Measurements from ENCODE around the gene RDH11.

The RDH11 gene

DNA sequence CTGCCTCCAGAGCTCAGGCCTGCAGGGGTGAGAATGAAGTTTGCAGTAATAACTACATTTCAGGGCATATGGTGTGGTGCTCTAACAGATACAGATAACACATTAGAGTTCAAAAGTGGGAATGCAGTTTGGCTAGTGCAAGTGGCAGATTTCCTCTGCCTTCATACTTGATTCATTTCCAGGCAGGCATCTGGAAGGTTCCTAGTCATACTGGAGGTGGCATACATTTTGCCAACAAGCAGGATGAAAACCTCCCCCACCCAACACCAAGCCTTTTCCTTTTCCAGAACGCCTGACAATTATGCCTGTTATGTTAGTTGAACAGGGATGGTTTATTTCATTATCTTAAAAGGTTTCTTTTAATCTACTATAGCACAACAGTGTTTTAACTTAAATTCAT is 45.4 kb downstream of the RDH11 start:
- no peak for DNase-seq (ENCODE audit: low read depth, low spot score)

DNA sequence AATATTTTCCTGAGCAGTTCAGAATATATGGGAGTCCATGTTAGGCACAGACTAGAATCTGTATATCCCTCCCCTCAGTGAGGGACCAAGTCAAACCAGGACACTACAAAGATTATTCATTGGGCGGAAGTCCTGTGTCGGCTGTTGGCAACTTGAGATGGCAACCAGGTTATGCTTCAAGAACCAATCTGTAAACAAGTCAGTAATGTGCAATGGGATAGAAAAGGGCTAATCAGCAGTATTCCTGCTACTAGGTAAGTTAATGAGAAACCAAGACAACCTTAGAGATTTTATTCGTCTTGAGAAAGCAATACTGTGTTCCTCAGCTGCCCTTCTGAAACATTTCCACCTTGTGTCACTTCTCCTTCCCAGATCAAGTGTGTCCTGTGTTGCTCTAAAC is 49.4 kb downstream of the RDH11 start:
- no peak for DNase-seq (ENCODE audit: low read depth, low spot score)

DNA sequence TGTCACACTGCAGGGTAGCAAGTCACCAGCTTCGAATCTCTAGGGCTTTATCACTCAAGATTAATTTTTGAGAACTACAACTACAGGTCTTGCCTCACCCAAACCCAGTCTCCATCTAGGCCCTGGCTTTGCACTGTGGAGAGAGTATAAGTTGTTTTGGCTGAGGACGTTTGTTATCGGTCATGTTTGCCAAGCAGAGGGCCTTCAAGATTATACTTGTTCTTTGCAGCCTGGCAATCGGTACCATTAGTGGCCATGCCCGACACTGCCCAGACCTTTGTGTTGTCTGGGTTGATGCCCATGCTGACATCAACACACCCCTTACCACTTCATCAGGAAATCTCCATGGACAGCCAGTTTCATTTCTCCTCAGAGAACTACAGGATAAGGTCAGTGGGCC is 50.1 kb downstream of the RDH11 start:
- DNase-seq (ENCODE audit: low read depth, low spot score) = no peak

DNA sequence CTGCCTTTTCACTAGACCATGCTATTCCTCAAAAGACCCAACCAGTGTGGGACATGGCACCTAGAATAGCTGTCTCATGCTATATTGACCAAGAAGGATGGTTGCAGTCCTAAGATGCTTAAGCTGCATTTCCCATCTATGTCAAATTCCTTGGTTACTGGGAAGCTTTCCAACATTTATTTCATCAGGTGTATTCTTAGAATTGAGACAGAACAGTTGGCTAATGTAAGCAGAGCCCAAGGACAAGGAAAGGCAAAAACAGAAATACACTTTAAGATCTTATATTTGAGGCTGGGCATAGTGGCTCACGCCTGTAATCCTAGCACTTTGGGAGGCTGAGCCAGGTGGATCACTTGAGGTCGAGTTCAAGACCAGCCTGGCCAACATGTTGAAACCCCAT is 51.1 kb downstream of the RDH11 start:
- no peak for DNase-seq (ENCODE audit: low read depth, low spot score)

DNA sequence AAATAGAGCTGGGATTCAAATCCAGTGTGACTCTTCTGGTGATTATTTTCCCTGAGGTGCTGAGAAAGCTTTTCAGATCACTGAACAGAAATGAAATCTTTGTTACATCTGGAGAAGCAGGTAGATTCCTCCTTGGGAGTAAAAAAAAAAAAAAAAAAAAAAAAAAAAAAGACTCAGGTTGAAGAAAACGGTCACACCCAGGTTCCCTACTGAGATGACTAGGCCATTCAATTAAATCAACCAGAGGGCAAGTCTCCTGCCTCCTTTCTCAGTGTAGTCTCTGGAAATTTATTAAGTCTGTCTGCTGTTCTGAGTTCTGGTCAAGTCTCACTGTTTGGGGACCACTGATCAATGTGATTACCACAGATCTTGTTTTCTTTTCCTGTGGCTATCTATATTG is 51.9 kb downstream of the RDH11 start:
- DNase-seq (ENCODE audit: low read depth, low spot score) = no peak

DNA sequence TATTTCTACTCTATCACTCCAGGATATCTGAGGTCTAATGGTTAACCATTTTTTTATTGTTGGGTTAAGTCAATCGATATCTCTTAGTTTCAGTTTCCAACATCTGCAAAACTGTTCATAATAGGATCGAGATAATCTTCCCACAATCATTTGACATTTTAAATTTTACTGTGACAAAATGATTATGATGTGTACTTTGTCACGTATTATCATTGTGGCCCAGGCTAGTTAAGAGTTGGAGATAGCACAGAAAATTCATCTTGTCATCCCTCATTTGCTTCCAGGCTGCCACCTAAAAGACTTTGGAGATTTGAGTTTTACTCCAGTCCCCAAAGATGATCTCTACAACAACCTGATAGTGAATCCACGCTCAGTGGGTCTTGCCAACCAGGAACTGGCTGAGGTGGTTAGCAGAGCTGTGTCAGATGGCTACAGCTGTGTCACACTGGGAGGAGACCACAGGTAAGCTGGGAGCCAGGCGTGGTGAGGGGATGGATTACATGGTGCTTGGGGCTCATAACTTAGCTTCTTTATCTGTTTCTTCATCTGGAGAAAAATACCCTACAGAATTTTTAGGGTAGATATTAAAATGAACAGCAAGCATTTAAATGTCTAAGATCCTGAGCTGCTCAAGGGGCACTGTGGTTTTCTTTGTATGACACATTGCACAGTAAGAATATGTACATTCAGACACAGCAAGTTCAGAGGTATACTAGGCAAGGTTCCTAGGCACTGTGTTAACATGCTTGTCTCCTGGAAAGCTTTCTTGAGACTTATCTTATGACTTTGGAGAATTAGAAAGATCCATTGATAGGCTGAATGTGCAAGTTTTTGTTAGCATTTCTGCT is 53.4 kb downstream of the RDH11 start:
- no peak for DNase-seq (ENCODE audit: low read depth, low spot score)

DNA sequence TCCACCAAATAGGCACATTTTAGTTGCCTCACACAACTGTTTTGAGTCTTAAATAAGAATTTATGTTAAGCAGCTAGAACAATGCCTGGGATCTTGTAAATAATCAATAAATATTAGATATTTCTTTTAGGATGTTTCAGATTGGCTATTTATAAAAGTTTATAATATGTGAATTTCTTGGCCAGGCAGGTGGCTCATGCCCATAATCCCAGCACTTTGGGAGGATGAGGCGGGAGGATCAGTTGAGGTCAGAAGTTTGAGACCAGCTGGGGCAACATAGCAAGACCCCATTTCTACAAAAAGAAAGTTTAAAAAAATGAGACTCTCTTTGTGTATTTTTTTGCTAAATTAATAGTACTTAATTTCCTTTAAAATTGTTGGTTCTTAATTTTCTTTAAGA is 54.1 kb downstream of the RDH11 start:
- no peak for DNase-seq (ENCODE audit: low read depth, low spot score)

DNA sequence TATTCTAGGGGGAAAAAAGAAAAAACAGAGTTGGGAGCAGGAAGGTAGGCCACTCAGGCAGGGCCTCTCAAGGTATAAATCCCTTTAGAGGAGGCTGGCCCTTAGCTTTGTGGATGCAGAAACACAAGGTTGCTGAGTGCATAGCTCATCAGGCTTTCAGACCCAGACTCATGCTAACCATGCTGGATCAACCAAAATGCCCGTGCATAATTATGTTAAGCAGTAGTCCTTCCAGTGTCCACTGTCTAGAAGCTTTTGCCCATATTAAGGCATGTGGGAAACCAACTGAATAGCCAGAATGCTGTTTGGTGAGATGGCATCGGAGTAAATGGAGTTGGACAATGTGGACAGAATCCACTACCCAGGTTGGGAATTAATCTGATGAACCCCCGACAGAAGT is 56.9 kb downstream of the RDH11 start:
- no peak for DNase-seq (ENCODE audit: low read depth, low spot score)

DNA sequence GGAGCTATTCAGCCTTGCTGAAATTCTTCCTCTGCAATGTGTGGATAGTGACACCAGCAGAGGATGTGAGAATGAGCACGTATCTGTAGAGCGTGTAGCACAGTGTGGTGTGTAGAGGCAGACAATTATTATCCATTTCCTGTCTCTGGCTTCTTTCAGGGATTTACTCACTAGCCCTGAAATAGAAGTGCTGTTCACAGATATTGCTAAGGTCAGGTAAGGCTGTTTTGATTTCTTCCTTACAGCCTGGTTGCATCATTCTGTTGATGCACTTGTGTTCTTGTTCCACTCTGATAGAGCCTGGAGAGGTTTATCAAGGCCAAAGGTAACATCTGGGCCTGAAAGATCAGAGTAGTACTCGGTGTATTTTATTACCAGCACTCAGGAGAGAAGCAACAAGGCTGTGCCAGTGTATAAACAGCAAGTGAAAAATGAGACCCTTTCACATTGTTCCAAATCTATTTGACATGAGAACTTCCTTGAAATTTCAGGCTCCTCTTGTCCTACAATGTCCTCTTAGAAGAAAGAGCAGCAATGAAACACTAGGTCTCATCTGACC is 59.1 kb downstream of the RDH11 start:
- no peak for DNase-seq (ENCODE audit: low read depth, low spot score)

DNA sequence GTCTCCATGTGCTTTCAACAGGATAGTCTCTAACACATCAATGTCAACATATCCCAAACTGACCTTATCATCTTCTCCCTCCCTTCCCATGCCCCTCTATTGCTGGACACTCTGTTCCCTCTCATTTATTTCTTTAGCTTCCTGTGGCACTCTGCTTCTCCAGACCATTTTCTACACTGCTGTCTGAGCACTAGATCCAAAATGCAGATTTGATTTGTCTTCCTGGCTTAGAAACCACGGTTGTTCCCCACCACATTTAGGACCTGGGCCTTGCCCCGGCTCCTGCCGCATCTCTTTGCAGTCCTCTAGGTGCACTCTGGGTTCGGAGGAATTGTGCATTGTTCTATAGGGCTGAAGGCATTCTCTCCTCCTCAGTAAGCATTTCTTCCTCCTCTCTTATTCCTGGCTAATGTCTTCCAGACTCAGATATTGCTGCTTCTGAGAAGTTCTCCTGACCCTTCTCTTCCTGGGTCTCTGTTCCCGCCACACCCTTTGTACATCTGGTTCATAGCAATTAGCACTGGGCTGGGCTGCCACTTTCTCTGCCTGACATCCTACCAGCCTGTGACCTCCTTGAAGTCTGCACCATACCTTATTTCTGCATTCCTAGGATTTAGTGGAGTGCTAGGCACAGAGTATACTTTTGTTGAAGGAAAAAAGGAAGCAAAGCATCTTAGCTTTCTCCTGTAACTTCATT is 62.0 kb downstream of the RDH11 start:
- no peak for DNase-seq (ENCODE audit: low read depth, low spot score)

DNA sequence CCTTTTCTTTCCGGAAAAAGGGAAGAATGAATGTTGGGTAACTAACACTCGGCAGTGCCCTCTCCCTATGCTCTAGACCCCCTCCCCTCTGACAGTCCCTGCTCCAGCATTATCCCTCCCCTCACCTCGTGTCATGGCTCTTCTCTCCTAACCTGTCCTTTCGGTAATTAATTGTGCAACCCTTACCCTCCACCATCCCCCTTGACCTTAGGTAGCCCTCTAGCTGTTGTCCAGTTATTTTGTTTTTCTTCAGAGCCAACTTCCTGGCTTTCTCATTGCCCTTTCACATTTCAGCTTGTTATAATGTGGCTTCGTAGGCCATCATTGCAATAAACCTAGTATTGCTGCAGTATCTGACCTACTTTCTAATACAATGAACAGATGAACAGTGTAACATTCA is 64.6 kb downstream of the RDH11 start:
- DNase-seq (ENCODE audit: low read depth, low spot score) = no peak

DNA sequence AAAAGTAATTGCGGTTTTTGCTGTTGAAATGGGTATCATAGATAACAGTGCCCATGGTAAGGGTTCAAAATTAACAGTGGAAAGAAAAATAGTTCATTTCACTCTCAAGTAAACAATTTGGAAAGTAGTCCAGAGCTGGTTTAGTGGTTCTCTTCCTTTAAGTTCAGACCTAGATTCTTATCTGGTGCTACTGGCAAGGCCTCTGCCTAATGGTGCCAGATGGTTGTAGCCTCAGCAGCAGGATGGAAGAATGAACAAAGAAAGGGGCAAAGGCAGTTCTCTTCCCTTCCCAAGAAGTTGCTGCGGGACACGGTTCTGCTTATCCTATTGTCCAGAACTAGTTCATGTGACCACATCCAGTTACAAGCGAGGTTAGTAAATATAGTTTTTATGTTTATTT is 65.4 kb downstream of the RDH11 start:
- no peak for DNase-seq (ENCODE audit: low read depth, low spot score)

DNA sequence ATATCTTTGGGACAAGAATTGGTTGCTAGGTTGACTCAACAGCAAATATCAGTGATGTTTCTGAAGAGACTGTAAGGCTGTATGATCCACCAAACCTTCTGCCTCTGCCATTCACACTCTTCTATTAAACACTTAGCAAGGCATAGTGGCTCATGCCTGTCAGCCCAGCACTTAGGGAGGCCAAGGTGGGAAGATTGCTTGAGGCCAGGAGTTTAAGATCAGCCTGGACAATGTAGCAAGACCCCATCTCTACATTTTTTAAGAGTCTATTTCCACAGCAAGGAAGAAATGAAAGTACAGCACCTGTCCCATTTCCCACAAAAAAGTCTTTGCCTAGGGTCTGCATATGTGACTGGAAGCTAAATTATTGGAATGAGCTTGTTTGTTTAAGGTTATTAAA is 68.0 kb downstream of the RDH11 start:
- DNase-seq (ENCODE audit: low read depth, low spot score) = no peak
